HEK293T (cell line): ENCODE data around the gene RUBCNL.

Experiments used
- ARNT ChIP-seq: fragments of 450-650 bp; IDR thresholded peaks from 2 replicates; pipeline ENCODE4 v1.6.1; 2017; ENCODE audit warnings: mild to moderate bottlenecking
- BHLHE40 ChIP-seq: fragments of 450-650 bp; IDR thresholded peaks from 2 replicates; pipeline ENCODE4 v1.6.1; 2016; ENCODE audit warnings: mild to moderate bottlenecking, moderate library complexity, borderline replicate concordance
- FOXA1 ChIP-seq: fragments of 450-650 bp; IDR thresholded peaks from 2 replicates; pipeline ENCODE4 v1.6.1; 2016; ENCODE audit warnings: mild to moderate bottlenecking
- SP1 ChIP-seq: fragments of 450-650 bp; IDR thresholded peaks from 2 replicates; pipeline ENCODE4 v1.6.1; 2017

GRCh38 chr13:46396341-46396740 is 9.3 kb upstream of the RUBCNL start:
- TF ChIP-seq FOXA1 (no peak), SP1 (no peak), ARNT (no peak), BHLHE40 (no peak)
